MM.1S (cell line): ENCODE results near the gene LARP1B.

Source experiments
- DNase-seq: peaks from one replicate; pipeline ENCODE4 v3.0.0-alpha.2; 2015
- H2AFZ ChIP-seq: fragments of 300-600 bp; sonication (generic); 2 replicates; pipeline ENCODE4 v1.6.0; 2016; ENCODE audit warnings: antibody characterized with exemption, low read length
- H3F3A ChIP-seq: fragments of 300-600 bp; sonication (generic); 2 replicates; pipeline ENCODE4 v1.6.1; 2016; ENCODE audit warnings: mild to moderate bottlenecking, antibody characterized with exemption, low read length, moderate library complexity, mixed read lengths; ENCODE audit not compliant: insufficient read depth
- H3K27ac ChIP-seq: fragments of 300-600 bp; sonication (generic); 2 replicates; pipeline ENCODE4 v1.5.1; 2016; ENCODE audit warnings: mild to moderate bottlenecking, low read length
- H3K27me3 ChIP-seq: fragments of 300-600 bp; sonication (generic); replicated peaks from 2 replicates; pipeline ENCODE4 v1.6.0; 2016; ENCODE audit warnings: low read length; ENCODE audit not compliant: insufficient read depth
- H3K36me3 ChIP-seq: fragments of 300-600 bp; sonication (generic); replicated peaks from 2 replicates; pipeline ENCODE4 v1.6.1; 2016; ENCODE audit warnings: mild to moderate bottlenecking, low read length, mixed read lengths; ENCODE audit not compliant: insufficient read depth
- H3K4me1 ChIP-seq: fragments of 300-600 bp; sonication (generic); 2 replicates; pipeline ENCODE4 v1.6.1; 2016; ENCODE audit warnings: low read length, mixed read lengths
- H3K4me2 ChIP-seq: fragments of 300-600 bp; sonication (generic); 2 replicates; pipeline ENCODE4 v1.6.0; 2016; ENCODE audit warnings: low read depth, low read length
- H3K4me3 ChIP-seq: fragments of 300-600 bp; sonication (generic); 2 replicates; pipeline ENCODE4 v1.5.1; 2016; ENCODE audit warnings: low read length, mixed read lengths
- H3K79me2 ChIP-seq: fragments of 300-600 bp; sonication (generic); 2 replicates; pipeline ENCODE4 v1.6.1; 2016; ENCODE audit warnings: mixed run types, low read length, mixed read lengths
- H3K9ac ChIP-seq: fragments of 300-600 bp; sonication (generic); 2 replicates; pipeline ENCODE4 v1.6.1; 2016; ENCODE audit warnings: low read length, mixed read lengths
- H3K9me2 ChIP-seq: fragments of 300-600 bp; sonication (generic); replicated peaks from 2 replicates; pipeline ENCODE4 v1.6.1; 2016; ENCODE audit warnings: mild to moderate bottlenecking, low read length, mixed read lengths; ENCODE audit not compliant: insufficient read depth
- H3K9me3 ChIP-seq: fragments of 300-600 bp; sonication (generic); replicated peaks from 2 replicates; pipeline ENCODE4 v1.6.1; 2016; ENCODE audit warnings: mild to moderate bottlenecking, low read length, mixed read lengths; ENCODE audit not compliant: insufficient read depth
- H4K20me1 ChIP-seq: fragments of 300-600 bp; sonication (generic); 2 replicates; pipeline ENCODE4 v1.6.1; 2016; ENCODE audit warnings: mild to moderate bottlenecking, low read length, moderate library complexity, mixed read lengths; ENCODE audit not compliant: insufficient read depth
- EZH2 ChIP-seq: fragments of 300-600 bp; sonication (generic); optimal IDR thresholded peaks from 2 replicates; pipeline ENCODE3; 2017; ENCODE audit warnings: low read depth, mild to moderate bottlenecking, antibody characterized with exemption, low read length, mixed read lengths
- EZH2phosphoT487 ChIP-seq: fragments of 300-600 bp; sonication (generic); IDR thresholded peaks from 2 replicates; pipeline ENCODE4 v1.6.1; 2018; ENCODE audit warnings: antibody characterized with exemption, low read length
- TF ChIP-seq, protein P1 (sequence below): fragments of 300-600 bp; sonication (generic); IDR thresholded peaks from 2 replicates; pipeline ENCODE4 v1.5.1; 2016; ENCODE audit warnings: antibody characterized with exemption, low read length, mixed read lengths

LARP1B gene

DNA sequence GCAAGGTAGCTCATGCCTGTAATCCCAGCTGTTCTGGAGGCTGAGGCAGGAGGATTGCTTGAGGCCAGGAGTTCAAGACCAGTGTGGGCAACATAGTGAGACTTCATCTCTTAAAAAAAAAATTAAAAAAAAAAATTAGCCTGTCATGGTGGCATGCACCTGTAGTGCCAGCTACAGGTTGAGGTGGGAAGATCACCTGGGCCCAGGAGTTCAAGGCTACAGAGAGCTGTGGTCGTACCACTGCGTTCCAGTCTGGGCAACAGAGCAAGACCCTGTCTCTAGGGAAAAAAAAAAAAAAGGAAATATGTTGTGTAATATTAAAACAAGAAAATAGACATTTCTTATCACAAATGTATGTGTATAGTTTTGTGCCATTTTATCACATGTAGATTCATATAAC, 97.8 kb downstream of the LARP1B start:
- Histone ChIP-seq H3F3A (no peaks in the 10 kb centered on the region), H3K9me2 (no peaks in the 10 kb centered on the region), H4K20me1 (no peaks in the 10 kb centered on the region), H3K9ac (no peak overlapping the region), H2AFZ (no peak overlapping the region), H3K36me3 (no peaks in the 10 kb centered on the region; the same call in 1 of the 2 replicates), H3K4me3 (no peak overlapping the region), H3K4me2 (no peak overlapping the region), H3K9me3 (no peaks in the 10 kb centered on the region), H3K79me2 (no peaks in the 10 kb centered on the region), H3K27me3 (no peaks in the 10 kb centered on the region), H3K4me1 (no peaks in the 10 kb centered on the region), H3K27ac (no peak overlapping the region)
- TF ChIP-seq, protein P1, sequence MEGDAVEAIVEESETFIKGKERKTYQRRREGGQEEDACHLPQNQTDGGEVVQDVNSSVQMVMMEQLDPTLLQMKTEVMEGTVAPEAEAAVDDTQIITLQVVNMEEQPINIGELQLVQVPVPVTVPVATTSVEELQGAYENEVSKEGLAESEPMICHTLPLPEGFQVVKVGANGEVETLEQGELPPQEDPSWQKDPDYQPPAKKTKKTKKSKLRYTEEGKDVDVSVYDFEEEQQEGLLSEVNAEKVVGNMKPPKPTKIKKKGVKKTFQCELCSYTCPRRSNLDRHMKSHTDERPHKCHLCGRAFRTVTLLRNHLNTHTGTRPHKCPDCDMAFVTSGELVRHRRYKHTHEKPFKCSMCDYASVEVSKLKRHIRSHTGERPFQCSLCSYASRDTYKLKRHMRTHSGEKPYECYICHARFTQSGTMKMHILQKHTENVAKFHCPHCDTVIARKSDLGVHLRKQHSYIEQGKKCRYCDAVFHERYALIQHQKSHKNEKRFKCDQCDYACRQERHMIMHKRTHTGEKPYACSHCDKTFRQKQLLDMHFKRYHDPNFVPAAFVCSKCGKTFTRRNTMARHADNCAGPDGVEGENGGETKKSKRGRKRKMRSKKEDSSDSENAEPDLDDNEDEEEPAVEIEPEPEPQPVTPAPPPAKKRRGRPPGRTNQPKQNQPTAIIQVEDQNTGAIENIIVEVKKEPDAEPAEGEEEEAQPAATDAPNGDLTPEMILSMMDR, result no peak
- TF ChIP-seq EZH2 (no peak), EZH2phosphoT487 (no peak)
- DNase-seq, result no peak

DNA sequence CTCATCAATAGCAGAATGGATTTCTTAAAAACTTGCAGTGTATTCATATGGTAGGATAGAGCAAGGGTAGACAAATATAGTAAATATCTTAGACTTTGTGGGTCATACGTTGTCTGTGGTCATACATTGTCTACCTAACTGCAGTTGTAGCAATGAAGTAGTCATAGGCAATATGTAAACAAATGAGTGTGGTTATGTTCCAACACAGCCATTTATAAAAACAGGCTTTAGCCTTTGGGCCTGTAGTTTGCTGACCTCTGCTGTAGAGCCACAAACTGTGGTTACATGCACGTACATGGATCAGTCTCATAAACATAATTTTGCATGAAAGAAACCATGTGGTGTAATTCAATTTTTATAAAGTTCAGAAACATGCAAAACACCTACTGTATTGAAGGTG, 98.9 kb downstream of the LARP1B start:
- TF ChIP-seq EZH2phosphoT487 (no peak), EZH2 (no peak)
- TF ChIP-seq, protein P1, result no peak
- Histone ChIP-seq H3K4me3 (no peak overlapping the region), H3K36me3 (no peaks in the 10 kb centered on the region; the same call in 1 of the 2 replicates), H3K9ac (no peak overlapping the region), H2AFZ (no peak overlapping the region), H3K27me3 (no peaks in the 10 kb centered on the region), H3K9me2 (no peaks in the 10 kb centered on the region), H3K4me2 (no peak overlapping the region), H3F3A (no peaks in the 10 kb centered on the region), H3K9me3 (no peaks in the 10 kb centered on the region), H3K27ac (no peak overlapping the region), H4K20me1 (no peaks in the 10 kb centered on the region), H3K79me2 (no peaks in the 10 kb centered on the region), H3K4me1 (no peaks in the 10 kb centered on the region)
- no peak for DNase-seq

DNA sequence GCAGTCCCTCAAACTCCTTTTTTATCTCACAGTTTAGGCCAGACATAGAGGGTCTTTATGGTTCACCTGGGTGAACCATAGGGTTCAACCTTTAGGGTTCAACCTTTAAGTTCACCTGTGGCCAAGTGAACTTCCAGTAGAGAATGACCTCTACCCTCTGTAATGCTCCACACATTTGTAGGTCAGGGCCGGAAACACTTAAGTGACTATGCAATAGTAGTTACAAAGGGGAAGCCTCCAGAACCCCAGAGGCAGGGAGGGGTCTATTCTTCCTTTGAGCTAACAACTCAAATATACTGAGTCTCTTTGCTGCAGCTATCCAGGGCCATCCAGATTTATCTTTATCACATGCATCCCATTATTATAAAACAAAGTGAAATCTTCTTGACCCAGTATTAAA, 100.0 kb downstream of the LARP1B start:
- Histone ChIP-seq H3K36me3 (no peaks in the 10 kb centered on the region; the same call in 1 of the 2 replicates), H4K20me1 (no peaks in the 10 kb centered on the region), H3K27ac (no peak overlapping the region), H3K4me3 (no peak overlapping the region), H3K9me2 (no peaks in the 10 kb centered on the region), H2AFZ (no peak overlapping the region), H3K4me1 (no peaks in the 10 kb centered on the region), H3K4me2 (no peak overlapping the region), H3K27me3 (no peaks in the 10 kb centered on the region), H3F3A (no peaks in the 10 kb centered on the region), H3K9me3 (no peaks in the 10 kb centered on the region), H3K9ac (no peak overlapping the region), H3K79me2 (no peaks in the 10 kb centered on the region)
- TF ChIP-seq EZH2 (no peak), EZH2phosphoT487 (no peak)
- TF ChIP-seq, protein P1, result no peak
- DNase-seq, result no peak
